Thymus (tissue), 11 donors: Measurements from ENCODE around the gene DISC1. TPM values are rescaled to one million over a fixed set of nuclear protein-coding genes. Genes with fewer than 3 reads are reported as not detected.

Experiments used
- DNase-seq, 9 donors: peaks; one replicate each; pipeline ENCODE4 v3.0.0-alpha.2; 2013; ENCODE audit warnings: low spot score in 9 of 9, low read depth in 6 of 9, missing footprints in 1 of 9
- H3K27ac ChIP-seq, 2 donors: one replicate each; pipeline ENCODE4 v1.5.1; 2013; ENCODE audit warnings: control low read depth in 1 of 2, low read depth in 1 of 2, low read length in 1 of 2, mild to moderate bottlenecking in 1 of 2, moderate library complexity in 1 of 2
- H3K27me3 ChIP-seq, 2 donors: one replicate each; pipeline ENCODE4 v1.5.1; 2013; ENCODE audit warnings: low read length in 1 of 2; ENCODE audit not compliant: control insufficient read depth in 2 of 2, insufficient read depth in 1 of 2
- H3K36me3 ChIP-seq, 2 donors: one replicate each; pipeline ENCODE4 v1.5.1; 2013; ENCODE audit warnings: low read length in 1 of 2, mild to moderate bottlenecking in 1 of 2, moderate library complexity in 1 of 2; ENCODE audit not compliant: control insufficient read depth in 2 of 2, insufficient read depth in 2 of 2
- H3K4me1 ChIP-seq, 2 donors: one replicate each; pipeline ENCODE4 v1.5.1; 2013; ENCODE audit warnings: low read length in 2 of 2; ENCODE audit not compliant: control insufficient read depth in 2 of 2, insufficient read depth in 2 of 2
- H3K4me3 ChIP-seq, 2 donors: one replicate each; pipeline ENCODE4 v1.5.1; 2013; ENCODE audit warnings: low read length in 2 of 2, control low read depth in 1 of 2, mild to moderate bottlenecking in 1 of 2
- H3K9me3 ChIP-seq, 2 donors: one replicate each; pipeline ENCODE4 v1.5.1; 2013; ENCODE audit warnings: low read length in 1 of 2, mild to moderate bottlenecking in 1 of 2; ENCODE audit not compliant: control insufficient read depth in 2 of 2, insufficient read depth in 1 of 2
- WGBS: extraction: QIAGEN DNeasy Blood & Tissue Kit; methylation state at CpG from one replicate; pipeline ENCODE4 v1.1.7; 2013; 5-methylcytosine and 5-hydroxymethylcytosine counted together
- polyA plus RNA-seq: library from polyadenylated mRNA; stranded (reverse); fragments of 200-250 nt; gene quantifications from one replicate; pipeline ENCODE4 v1.2.3, GENCODE V29; 2013
- total RNA-seq: library from RNA; stranded (reverse); fragments of 120-200 nt; gene quantifications from one replicate; pipeline ENCODE4 v1.2.4, GENCODE V29; 2013
- donor health status: healthy.

DISC1 gene
- total and polyA plus RNA-seq, 2 donors, result 4.4 to 5.3 TPM

DNA sequence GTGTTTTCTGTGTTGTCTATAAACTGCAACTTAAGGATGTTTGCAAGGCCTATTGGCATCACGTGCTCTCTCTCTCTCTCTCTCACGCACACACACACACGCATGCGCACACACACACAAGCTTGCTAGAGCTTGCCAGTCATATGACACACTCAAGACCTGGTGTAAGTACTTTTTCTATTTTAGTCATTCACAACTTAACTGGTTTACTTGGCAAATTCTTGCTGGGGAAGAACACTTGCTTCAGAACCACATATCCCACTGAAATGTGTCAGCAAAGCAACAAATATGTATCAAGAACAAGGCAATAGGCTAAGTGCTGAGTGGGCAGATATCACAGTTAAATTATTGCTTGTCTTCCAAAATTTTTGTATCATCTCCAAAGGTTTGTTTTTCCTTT lies 107.8 kb downstream of the DISC1 start:
- peak overlapping the region in 1 of 2 donors; percentile 8 for H3K27ac ChIP-seq
- no peak for DNase-seq
- no peak overlapping the region for H3K4me3 ChIP-seq
- H3K9me3 ChIP-seq, result no peaks in the 10 kb centered on the region
- no peaks in the 10 kb centered on the region for H3K4me1 ChIP-seq
- no peaks in the 10 kb centered on the region for H3K36me3 ChIP-seq
- no peaks in the 10 kb centered on the region for H3K27me3 ChIP-seq
- WGBS, result 97% methylated on average over 4 of the region's 4 CpGs

DNA sequence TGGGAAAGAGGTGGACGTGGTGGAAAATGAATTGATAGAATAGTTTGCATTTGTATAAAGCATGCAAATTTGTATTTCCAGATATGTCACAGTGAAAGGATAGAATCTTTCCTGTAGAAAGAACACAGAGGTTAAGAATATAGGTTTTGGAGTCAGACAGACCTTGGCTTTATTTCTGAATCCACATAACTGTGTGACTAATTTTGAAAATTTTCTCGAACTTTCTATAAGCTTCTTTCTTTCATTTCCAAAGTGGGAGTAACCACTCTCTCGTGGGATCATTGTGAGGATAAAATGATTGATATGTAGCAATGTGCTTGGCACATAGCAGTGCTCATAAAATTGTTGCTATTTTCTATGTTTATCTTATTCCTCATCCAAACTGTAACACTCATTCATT lies 108.8 kb downstream of the DISC1 start:
- Histone ChIP-seq H3K4me1 (no peaks in the 10 kb centered on the region), H3K4me3 (no peak overlapping the region), H3K36me3 (no peaks in the 10 kb centered on the region), H3K9me3 (no peaks in the 10 kb centered on the region), H3K27me3 (no peaks in the 10 kb centered on the region), H3K27ac (no peak overlapping the region)
- 95% methylated on average over 3 of the region's 3 CpGs for WGBS
- DNase-seq, result no peak

DNA sequence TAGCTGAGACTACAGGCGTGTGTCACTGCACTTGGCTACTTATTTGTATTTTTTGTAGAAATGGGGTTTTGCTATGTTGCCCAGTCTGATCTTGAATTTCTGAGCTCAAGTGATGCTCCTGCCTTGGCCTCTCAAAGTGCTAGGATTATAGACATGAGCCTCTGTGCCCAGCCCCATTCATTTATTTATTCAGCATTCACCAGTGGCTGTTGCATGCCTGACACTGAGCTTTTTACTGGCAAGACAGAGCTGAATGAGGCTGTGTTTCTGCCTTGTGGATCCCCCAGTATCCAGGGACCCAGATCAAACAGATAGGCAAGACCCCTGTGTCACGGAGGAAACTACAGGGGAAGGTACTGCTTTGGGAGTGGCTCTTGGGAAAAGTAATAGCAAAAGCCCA lies 109.4 kb downstream of the DISC1 start:
- 96% methylated on average over 2 of the region's 2 CpGs for WGBS
- no peaks in the 10 kb centered on the region for H3K9me3 ChIP-seq
- no peaks in the 10 kb centered on the region for H3K4me1 ChIP-seq
- no peaks in the 10 kb centered on the region for H3K36me3 ChIP-seq
- no peak overlapping the region for H3K4me3 ChIP-seq
- H3K27ac ChIP-seq, result no peak overlapping the region
- H3K27me3 ChIP-seq, result no peaks in the 10 kb centered on the region
- no peak for DNase-seq

DNA sequence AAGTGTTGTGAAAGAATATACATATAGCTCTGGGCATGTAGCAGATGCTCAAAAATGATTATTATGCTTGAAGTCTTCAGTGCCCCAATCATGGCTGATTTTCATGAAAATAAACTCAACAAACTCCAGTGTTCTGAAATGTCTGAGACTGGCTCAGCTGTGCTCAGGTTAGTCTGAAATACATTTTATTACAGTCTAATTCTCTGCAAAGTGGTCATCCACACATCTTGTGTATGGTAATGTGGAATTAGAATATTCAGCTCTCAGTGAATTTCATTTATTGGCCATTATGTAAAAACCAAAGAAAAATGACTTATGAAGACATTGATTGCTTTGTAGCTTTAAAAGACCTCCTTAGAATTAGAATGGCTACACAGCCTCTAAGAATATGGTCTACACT lies 109.9 kb downstream of the DISC1 start:
- DNase-seq, result no peak
- Histone ChIP-seq H3K36me3 (no peaks in the 10 kb centered on the region), H3K27ac (no peak overlapping the region), H3K4me1 (no peaks in the 10 kb centered on the region), H3K9me3 (no peaks in the 10 kb centered on the region), H3K27me3 (no peaks in the 10 kb centered on the region), H3K4me3 (no peak overlapping the region)

DNA sequence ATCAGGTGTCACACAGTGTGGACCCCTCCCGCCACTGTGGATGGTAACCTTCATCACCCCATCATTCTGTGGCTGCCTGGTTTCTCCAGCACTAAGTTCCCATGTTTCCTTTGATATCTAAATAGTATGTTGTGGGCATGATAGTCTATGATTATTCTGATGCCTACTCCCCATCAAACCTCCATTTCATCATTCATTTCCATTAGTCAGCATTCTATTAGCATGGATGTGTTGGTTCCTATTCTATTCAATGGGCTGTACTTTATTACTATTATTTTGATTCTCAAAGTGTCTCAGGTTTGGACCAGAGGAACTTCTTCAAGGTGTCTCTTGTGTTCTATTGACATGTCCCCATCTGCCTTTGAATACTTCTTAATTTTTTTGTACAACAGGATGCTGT lies 112.0 kb downstream of the DISC1 start:
- H3K27ac ChIP-seq, result no peak overlapping the region
- no peak for DNase-seq
- no peak overlapping the region for H3K4me3 ChIP-seq
- H3K27me3 ChIP-seq, result no peaks in the 10 kb centered on the region
- H3K4me1 ChIP-seq, result no peaks in the 10 kb centered on the region
- H3K9me3 ChIP-seq, result no peaks in the 10 kb centered on the region
- H3K36me3 ChIP-seq, result no peaks in the 10 kb centered on the region
- 100% methylated on average over 1 of the region's 1 CpG for WGBS

DNA sequence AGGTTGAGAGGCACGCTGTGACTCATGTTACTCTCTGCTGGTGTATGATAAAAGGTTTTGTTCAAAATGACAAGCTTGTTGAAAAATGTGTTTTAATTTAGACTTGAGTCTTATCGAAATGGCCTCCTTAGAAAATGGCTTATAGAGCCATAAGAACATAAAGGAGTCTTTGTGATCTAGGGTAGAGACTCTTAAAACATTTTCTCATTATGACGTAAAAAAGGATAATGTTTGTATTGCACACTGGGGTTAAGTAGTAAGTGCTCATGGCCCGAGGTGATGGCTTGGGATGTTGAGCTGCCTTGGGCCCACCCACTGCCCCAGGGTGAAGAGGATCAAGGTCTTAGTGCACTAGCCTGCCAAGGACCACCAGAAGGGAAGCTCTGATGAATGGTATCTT lies 117.4 kb downstream of the DISC1 start:
- DNase-seq, result no peak
- Histone ChIP-seq H3K9me3 (no peaks in the 10 kb centered on the region), H3K4me1 (no peaks in the 10 kb centered on the region), H3K36me3 (no peaks in the 10 kb centered on the region), H3K27ac (no peak overlapping the region), H3K27me3 (no peaks in the 10 kb centered on the region), H3K4me3 (no peak overlapping the region)
- WGBS, result 96% methylated on average over 4 of the region's 4 CpGs

DNA sequence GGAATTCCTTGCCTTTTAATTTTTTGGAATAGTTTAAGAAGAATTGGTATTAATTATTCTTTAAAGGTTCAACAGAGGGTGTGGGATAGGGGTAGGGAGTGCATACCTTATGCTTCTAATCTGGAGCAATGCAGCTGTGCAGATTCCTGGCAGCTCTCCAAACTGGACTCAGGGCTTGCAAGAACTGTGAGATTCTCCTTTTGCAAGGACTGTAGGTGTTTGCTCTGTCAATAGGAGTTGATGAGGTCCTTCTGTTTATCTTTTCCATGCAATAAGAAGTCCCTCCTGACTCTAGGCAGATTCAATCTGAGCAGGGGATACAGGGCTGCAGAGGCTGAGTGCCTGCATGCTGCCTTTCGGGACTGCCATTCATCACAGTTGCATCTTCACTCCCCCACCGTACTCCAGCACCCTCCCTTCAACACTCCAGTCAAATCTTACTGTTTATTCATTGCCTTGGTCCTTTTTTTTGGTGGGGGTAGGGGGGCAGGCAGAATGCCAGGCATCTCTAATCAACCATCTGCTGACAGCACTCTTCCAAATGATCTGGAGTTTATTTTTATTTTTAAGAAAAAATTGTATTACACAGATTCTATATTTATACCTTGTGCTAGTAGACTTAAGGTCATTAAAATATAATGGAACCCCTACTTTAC lies 122.3 kb downstream of the DISC1 start:
- Histone ChIP-seq H3K36me3 (no peaks in the 10 kb centered on the region), H3K9me3 (peaks cover 2 to 4% of the 10 kb centered on the region in 2 donors), H3K4me1 (no peaks in the 10 kb centered on the region), H3K27ac (no peak overlapping the region), H3K4me3 (no peak overlapping the region), H3K27me3 (no peaks in the 10 kb centered on the region)
- no peak for DNase-seq
- 96% methylated on average over 2 of the region's 2 CpGs for WGBS

DNA sequence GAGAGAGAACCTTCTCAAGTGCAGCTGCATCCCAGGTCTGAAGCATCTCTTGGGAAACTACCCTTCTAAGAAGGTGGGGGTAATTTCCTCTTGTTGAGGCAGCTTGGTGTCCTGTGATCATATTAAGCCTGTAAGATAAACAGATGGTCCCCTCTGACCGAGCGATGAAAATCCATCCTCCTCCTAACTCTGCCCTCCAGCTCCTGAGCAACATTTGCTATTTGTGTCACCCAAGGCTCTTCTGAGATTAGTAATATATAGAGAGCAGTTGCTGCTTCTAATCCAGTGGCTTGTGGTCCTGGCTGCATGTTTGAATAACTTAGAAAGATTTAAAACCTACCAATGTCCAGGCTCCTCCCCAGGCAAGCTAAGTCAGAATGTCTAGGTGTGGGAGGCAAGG lies 123.7 kb downstream of the DISC1 start:
- H3K9me3 ChIP-seq, result peaks cover 2 to 4% of the 10 kb centered on the region in 2 donors
- no peaks in the 10 kb centered on the region for H3K27me3 ChIP-seq
- no peaks in the 10 kb centered on the region for H3K36me3 ChIP-seq
- no peak overlapping the region for H3K4me3 ChIP-seq
- no peak for DNase-seq
- no peak overlapping the region for H3K27ac ChIP-seq
- H3K4me1 ChIP-seq, result no peaks in the 10 kb centered on the region
- 97% methylated on average over 2 of the region's 2 CpGs for WGBS

DNA sequence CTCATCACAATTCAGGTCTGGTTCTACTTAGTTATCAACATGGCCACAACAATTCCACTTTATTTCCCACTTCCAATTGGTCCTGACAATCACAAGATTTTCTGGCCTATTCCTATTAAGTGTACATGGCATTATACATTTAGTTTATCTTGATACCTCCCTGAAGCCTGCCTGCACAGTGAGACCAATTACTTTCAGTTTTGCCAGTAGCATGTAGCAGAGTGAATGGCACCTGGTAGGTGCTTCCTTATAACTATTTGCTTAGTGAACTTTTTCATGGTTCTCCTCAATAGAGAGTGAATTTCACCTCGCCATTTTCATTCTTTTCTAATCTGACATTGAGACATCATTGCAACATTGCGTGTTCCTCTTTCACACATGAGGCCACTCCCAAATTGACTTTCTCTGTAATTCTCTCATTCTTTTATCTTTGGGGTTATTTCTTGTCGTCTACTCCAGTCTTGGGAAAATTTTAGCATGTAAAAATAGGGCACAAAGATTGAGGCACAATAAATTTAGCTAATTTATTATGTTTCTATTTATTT lies 124.3 kb downstream of the DISC1 start:
- Histone ChIP-seq H3K9me3 (peaks cover 2 to 4% of the 10 kb centered on the region in 2 donors), H3K4me3 (no peak overlapping the region), H3K4me1 (no peaks in the 10 kb centered on the region), H3K27me3 (no peaks in the 10 kb centered on the region), H3K36me3 (no peaks in the 10 kb centered on the region), H3K27ac (no peak overlapping the region)
- no peak for DNase-seq
- 98% methylated on average over 3 of the region's 3 CpGs for WGBS
